D721Med (cell line): ENCODE data around the gene TERF2IP.

ENCODE experiments used
- DNase-seq: peaks from one replicate; pipeline ENCODE4 v3.0.0; 2011; ENCODE audit warnings: low spot score; ENCODE audit not compliant: insufficient read length
- FAIRE-seq: peaks from 2 replicates; lab custom pipeline; 2011; peaks lifted over from hg19 to GRCh38; lab: Jason Lieb, UNC
- CTCF ChIP-seq: IDR thresholded peaks from 2 replicates; pipeline ENCODE4 v1.5.1; 2012; ENCODE audit warnings: mild to moderate bottlenecking, control low read depth; ENCODE audit not compliant: insufficient read depth; ENCODE audit errors: missing control alignments

Gene TERF2IP

GRCh38 chr16:75616521-75617010 lies 31.0 kb upstream of the TERF2IP start:
- no peak for DNase-seq
- no peak for TF ChIP-seq CTCF
- FAIRE-seq = no peak

GRCh38 chr16:75617121-75617520 lies 30.5 kb upstream of the TERF2IP start:
- DNase-seq (no peak), FAIRE-seq (no peak)
- TF ChIP-seq CTCF = no peak

GRCh38 chr16:75618780-75619179 lies 28.8 kb upstream of the TERF2IP start:
- DNase-seq = no peak
- FAIRE-seq = no peak
- no peak for TF ChIP-seq CTCF

GRCh38 chr16:75620326-75621169 lies 27.0 kb upstream of the TERF2IP start:
- no peak for FAIRE-seq
- no peak for TF ChIP-seq CTCF

GRCh38 chr16:75621170-75621477 lies 26.4 kb upstream of the TERF2IP start:
- no peak for FAIRE-seq

More at GRCh38 chr16:75620326-75621169, 27.0 kb upstream of the TERF2IP start:
- DNase-seq = no peak

GRCh38 chr16:75622761-75623605 lies 24.6 kb upstream of the TERF2IP start, which contains the start of gene ADAT1:
ADAT1 (minus strand) TSS chr16:75623281; CDS start chr16:75620799, 2,482 bp downstream.
- no peak for FAIRE-seq
- no peak for TF ChIP-seq CTCF
- DNase-seq = peak; percentile 41

More at GRCh38 chr16:75621170-75621477, 26.4 kb upstream of the TERF2IP start:
- DNase-seq = no peak
- TF ChIP-seq CTCF = peak; percentile 49
